NCI-H146 treated with DMSO at 0.1 percent for 48 hours (cell line): ENCODE data around the gene KSR2.
"Not testable (repeated sequence)": the region's sequence is repeated elsewhere in the genome, so short reads cannot be mapped to it uniquely, and the experiment has no call there.

Source experiments
- DNase-seq: peaks from one replicate; lab custom pipeline; 2025; ENCODE audit not compliant: unreplicated experiment; lab: John Stamatoyannopoulos, UW

KSR2 gene

GRCh38 chr12:117829108-117829507 is 139.7 kb downstream of the KSR2 start:
- DNase-seq = no peak

- DNase-seq = no peak
Measured at GRCh38 chr12:117827660-117828059, 141.1 kb downstream of the KSR2 start.

GRCh38 chr12:117825827-117826226 is 143.0 kb downstream of the KSR2 start:
- no peak for DNase-seq

GRCh38 chr12:117821480-117822175 is 147.2 kb downstream of the KSR2 start:
- DNase-seq = no peak

GRCh38 chr12:117820216-117820907 is 148.4 kb downstream of the KSR2 start:
- DNase-seq = no peak

- DNase-seq = no peak
Measured at GRCh38 chr12:117819160-117819559, 149.6 kb downstream of the KSR2 start.

GRCh38 chr12:117818400-117818799 is 150.4 kb downstream of the KSR2 start:
- DNase-seq = no peak

- DNase-seq = no peak
Measured at GRCh38 chr12:117809509-117809908, 159.3 kb downstream of the KSR2 start.

GRCh38 chr12:117807946-117808345 is 160.8 kb downstream of the KSR2 start:
- DNase-seq = no peak

GRCh38 chr12:117807355-117807754 is 161.4 kb downstream of the KSR2 start:
- DNase-seq = no peak

- no peak for DNase-seq
Measured at GRCh38 chr12:117805865-117806264, 162.9 kb downstream of the KSR2 start.

GRCh38 chr12:117803001-117803400 is 165.8 kb downstream of the KSR2 start:
- no peak for DNase-seq

GRCh38 chr12:117800711-117801110 is 168.1 kb downstream of the KSR2 start:
- not testable (repeated sequence) for DNase-seq

- no peak for DNase-seq
Measured at GRCh38 chr12:117797202-117797601, 171.6 kb downstream of the KSR2 start.

GRCh38 chr12:117792877-117793424 is 175.8 kb downstream of the KSR2 start:
- no peak for DNase-seq

GRCh38 chr12:117792471-117792870 is 176.3 kb downstream of the KSR2 start:
- DNase-seq = no peak

GRCh38 chr12:117790948-117791347 is 177.8 kb downstream of the KSR2 start:
- DNase-seq = no peak

- DNase-seq = no peak
Measured at GRCh38 chr12:117790198-117790597, 178.6 kb downstream of the KSR2 start.

- DNase-seq = no peak
Measured at GRCh38 chr12:117789195-117789912, 179.4 kb downstream of the KSR2 start.

GRCh38 chr12:117778656-117779055 is 190.1 kb downstream of the KSR2 start:
- DNase-seq = no peak

GRCh38 chr12:117774941-117775775 is 193.6 kb downstream of the KSR2 start:
- no peak for DNase-seq
